Measurements from ENCODE around the gene ASPDH. TPM values are rescaled to one million over a fixed set of nuclear protein-coding genes. Genes with fewer than 3 reads are reported as not detected.

The ASPDH gene
- total RNA-seq, 1 experiment from 2014 or later = not detected

DNA sequence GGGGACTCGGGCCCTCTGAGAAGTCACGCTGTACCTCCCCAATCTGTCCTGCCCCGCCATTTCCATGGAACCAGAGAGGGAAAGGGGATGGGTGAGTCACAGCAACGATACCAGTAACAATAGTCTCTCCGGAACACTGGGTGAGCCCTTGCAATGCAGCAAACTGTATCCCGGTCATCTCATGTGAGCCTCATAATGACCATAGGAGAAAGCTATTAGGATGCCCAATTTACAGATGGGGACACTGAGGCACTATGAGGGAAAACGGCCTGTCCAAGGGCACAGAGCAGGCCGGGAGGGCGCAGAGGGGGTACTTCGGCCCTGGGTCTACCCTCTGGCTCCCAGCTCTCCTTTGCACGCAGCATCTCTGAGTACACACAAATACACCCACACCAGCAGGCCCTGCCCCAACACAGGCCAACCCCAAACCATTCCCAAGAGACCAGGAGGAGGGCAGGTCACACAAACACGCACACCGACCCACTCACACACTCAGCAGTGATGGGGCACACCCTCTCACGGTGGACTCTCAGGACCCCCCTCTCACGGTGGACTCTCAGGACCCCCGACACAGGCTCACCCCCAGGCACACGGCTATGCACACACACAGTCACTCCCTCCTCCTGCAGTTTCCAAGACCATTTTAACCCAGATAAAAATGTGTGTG, 36.3 kb upstream of the ASPDH start:
- no TSS peak for BruUV-seq (replicated peaks)
- ChIA-PET POLR2A (no interaction called here), CTCF (interaction anchor here (0.8 kb wide), 1 partner anchor 119 kb away, joined by 4 read pairs; no protein-coding TSS in a partner anchor)
- H3K27ac Mint-ChIP-seq (ENCODE audit: low read depth, unreplicated experiment) = no peak overlapping the region
- no peaks in the 10 kb centered on the region for H3K9me3 Mint-ChIP-seq (ENCODE audit: unreplicated experiment)
- TF ChIP-seq, protein P1, sequence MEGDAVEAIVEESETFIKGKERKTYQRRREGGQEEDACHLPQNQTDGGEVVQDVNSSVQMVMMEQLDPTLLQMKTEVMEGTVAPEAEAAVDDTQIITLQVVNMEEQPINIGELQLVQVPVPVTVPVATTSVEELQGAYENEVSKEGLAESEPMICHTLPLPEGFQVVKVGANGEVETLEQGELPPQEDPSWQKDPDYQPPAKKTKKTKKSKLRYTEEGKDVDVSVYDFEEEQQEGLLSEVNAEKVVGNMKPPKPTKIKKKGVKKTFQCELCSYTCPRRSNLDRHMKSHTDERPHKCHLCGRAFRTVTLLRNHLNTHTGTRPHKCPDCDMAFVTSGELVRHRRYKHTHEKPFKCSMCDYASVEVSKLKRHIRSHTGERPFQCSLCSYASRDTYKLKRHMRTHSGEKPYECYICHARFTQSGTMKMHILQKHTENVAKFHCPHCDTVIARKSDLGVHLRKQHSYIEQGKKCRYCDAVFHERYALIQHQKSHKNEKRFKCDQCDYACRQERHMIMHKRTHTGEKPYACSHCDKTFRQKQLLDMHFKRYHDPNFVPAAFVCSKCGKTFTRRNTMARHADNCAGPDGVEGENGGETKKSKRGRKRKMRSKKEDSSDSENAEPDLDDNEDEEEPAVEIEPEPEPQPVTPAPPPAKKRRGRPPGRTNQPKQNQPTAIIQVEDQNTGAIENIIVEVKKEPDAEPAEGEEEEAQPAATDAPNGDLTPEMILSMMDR (IDR thresholded peaks at IDR 0.05; ENCODE audit: unreplicated experiment) = no peak
- H3K4me1 Mint-ChIP-seq (ENCODE audit: insufficient read depth, unreplicated experiment) = no peaks in the 10 kb centered on the region
- peaks cover 85% of the 10 kb centered on the region for H3K27me3 Mint-ChIP-seq (ENCODE audit: insufficient read depth, unreplicated experiment)
- no peak for DNase-seq (ENCODE audit: unreplicated experiment)
- intact Hi-C loops (cut with micrococcal nuclease) = no loop called here
- H3K36me3 Mint-ChIP-seq (ENCODE audit: insufficient read depth, unreplicated experiment) = no peaks in the 10 kb centered on the region
- no peak overlapping the region for H3K4me3 Mint-ChIP-seq (ENCODE audit: unreplicated experiment)

DNA sequence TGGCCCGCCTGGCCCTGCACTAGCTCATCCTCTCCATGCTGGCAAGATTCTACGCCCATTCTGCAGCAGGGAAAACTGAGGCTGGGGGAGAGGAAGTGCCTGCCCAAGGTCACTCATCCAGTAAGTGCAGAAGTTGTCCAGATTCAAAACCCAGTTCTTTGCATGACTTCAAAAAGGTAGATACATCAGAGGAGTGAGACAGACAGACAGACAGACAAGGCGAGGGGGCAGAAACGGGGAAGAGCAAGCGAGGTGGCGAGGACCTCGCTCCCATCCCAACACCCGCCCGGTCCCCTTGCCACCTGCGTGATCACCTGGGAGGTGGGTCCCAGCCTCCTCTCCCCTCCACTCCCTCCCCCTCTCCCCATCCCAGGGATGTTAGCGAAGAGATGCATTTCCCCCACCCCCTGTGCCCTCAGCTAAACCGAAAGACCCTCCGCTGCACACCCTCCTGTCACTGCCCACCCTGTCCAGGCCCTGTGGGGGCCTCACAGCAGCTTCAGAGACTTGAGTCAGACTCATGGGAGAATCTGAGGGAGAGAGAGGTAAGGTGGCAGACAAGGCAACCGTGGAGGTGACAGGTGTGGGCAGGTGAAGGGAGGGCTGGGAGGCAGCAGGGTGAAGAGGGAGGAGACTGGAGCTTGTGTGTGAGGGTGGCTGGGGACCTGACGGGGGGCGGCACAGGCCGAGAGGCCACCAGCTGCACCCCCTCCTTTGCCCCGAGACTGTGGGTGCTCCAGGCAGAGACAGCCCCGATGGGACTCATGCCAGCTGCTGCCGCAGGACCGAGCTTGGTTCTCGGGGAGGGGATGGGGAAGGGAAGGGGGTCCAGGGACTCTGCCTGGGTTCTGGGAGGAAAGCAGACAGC, 35.6 kb upstream of the ASPDH start:
- DNase-seq (ENCODE audit: unreplicated experiment) = no peak
- TF ChIP-seq, protein P1 (IDR thresholded peaks at IDR 0.05; ENCODE audit: unreplicated experiment) = no peak
- POLR2A ChIA-PET = interaction anchor here (0.6 kb wide), 1 partner anchor 1095 kb away, joined by 3 read pairs; no protein-coding TSS in a partner anchor
- H3K27ac Mint-ChIP-seq (ENCODE audit: low read depth, unreplicated experiment) = no peak overlapping the region
- no TSS peak for BruUV-seq (replicated peaks)
- H3K4me1 Mint-ChIP-seq (ENCODE audit: insufficient read depth, unreplicated experiment) = no peaks in the 10 kb centered on the region
- H3K36me3 Mint-ChIP-seq (ENCODE audit: insufficient read depth, unreplicated experiment) = no peaks in the 10 kb centered on the region
- H3K9me3 Mint-ChIP-seq (ENCODE audit: unreplicated experiment) = no peaks in the 10 kb centered on the region
- intact Hi-C loops (cut with micrococcal nuclease) = no loop called here
- peaks cover 78% of the 10 kb centered on the region for H3K27me3 Mint-ChIP-seq (ENCODE audit: insufficient read depth, unreplicated experiment)
- CTCF ChIA-PET = interaction anchor here (0.6 to 0.8 kb wide), 2 partner anchors 120 to 376 kb away, joined by 3 to 4 read pairs; no protein-coding TSS in a partner anchor
- H3K4me3 Mint-ChIP-seq (ENCODE audit: unreplicated experiment) = no peak overlapping the region

DNA sequence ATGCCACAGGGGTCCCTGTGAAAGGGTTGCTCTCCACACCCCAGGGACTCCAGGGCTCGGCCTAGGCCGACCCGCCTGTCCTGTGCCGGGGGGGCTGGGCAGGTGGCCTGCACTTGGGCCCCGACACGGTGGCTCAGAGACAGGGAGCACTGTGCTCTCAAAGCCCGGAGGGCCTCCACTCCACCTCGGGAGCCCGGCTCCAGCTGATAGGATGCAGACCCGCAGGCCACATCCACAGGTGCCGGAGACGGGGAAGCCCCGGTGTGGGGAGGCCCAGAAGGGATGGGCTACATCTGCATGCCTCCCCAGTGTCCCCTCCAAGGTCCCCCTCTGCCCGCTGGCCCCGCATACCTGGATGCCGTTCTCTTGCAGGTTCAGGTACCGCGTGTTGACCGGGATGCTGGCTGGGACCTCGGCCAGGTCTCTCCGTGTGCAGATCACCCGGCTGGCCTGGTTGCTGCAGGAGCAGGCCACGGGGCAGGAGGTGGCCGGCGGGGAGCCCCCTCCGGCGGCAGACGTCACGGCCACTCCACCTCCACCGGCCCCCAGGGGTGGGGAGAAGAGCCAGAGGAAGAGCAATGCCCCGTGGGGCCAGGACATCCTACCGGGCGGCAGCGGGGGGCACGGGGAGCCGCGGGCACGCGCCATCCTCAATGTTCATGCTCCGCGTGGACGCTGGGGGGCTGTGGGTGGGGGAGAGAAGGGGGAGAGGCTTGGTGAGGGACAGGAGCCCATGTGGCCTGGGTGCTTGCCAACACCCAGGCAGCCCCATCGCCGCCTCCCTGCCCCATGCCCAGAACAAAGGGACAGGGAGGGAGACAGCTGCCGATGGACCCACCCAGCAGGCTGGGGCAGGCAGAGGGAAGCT, 34.7 kb upstream of the ASPDH start:
- intact Hi-C loops (cut with micrococcal nuclease) = no loop called here
- no peak for DNase-seq (ENCODE audit: unreplicated experiment)
- no peaks in the 10 kb centered on the region for H3K9me3 Mint-ChIP-seq (ENCODE audit: unreplicated experiment)
- peaks cover 69% of the 10 kb centered on the region for H3K27me3 Mint-ChIP-seq (ENCODE audit: insufficient read depth, unreplicated experiment)
- TF ChIP-seq, protein P1 (IDR thresholded peaks at IDR 0.05; ENCODE audit: unreplicated experiment) = no peak
- no TSS peak for BruUV-seq (replicated peaks)
- POLR2A ChIA-PET = interaction anchor here (0.6 kb wide), 1 partner anchor 1096 kb away, joined by 3 read pairs; no protein-coding TSS in a partner anchor
- H3K36me3 Mint-ChIP-seq (ENCODE audit: insufficient read depth, unreplicated experiment) = no peaks in the 10 kb centered on the region
- no peak overlapping the region for H3K27ac Mint-ChIP-seq (ENCODE audit: low read depth, unreplicated experiment)
- no peaks in the 10 kb centered on the region for H3K4me1 Mint-ChIP-seq (ENCODE audit: insufficient read depth, unreplicated experiment)
- H3K4me3 Mint-ChIP-seq (ENCODE audit: unreplicated experiment) = no peak overlapping the region
- CTCF ChIA-PET = interaction anchor here (0.6 to 1.3 kb wide), 4 partner anchors 11 to 400 kb away, joined by 3 to 4 read pairs (median 3); no protein-coding TSS in a partner anchor
